Choroid plexus epithelial cell (primary cell): Measurements from ENCODE around the gene SNX25.
A peak's percentile ranks its signal among the peaks of the same experiment; 100 is the strongest.
"Not testable (repeated sequence)": the region's sequence is repeated elsewhere in the genome, so short reads cannot be mapped to it uniquely, and the experiment has no call there.

Source experiments
- DNase-seq: peaks from one replicate; pipeline ENCODE4 v3.0.0-alpha.2; 2010; ENCODE audit warnings: low read depth
- H3K4me3 ChIP-seq: 2 replicates; pipeline ENCODE4 v1.5.1; 2011; ENCODE audit warnings: low read depth, mild to moderate bottlenecking, control low read depth, low read length, moderate library complexity
- TF ChIP-seq, protein P1 (sequence below): conservative IDR thresholded peaks from 2 replicates; pipeline ENCODE4 v1.5.1; 2011; ENCODE audit warnings: low read depth, mild to moderate bottlenecking, control low read depth, inconsistent platforms, low read length, moderate library complexity

SNX25 gene

DNA sequence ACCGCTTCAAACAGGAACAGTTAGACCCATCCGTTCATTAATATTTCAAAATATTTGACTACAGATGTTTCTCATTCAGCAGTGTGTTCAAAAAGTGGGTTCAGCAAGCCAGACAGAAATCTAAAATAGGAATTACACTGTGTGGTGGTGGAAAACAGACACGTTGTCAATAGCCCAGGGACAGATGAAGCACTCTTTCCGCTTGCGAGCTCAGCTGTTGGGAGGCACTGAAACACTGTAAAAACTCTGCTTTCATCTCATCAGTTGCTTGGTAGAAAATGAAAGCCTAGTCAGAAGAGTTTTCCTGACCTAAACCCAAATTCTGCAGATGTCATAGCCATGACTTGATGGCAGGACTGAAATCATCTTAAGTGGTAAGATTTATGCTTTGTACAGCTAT lies 147.8 kb downstream of the SNX25 start:
- H3K4me3 ChIP-seq, result no peak overlapping the region
- TF ChIP-seq, protein P1, sequence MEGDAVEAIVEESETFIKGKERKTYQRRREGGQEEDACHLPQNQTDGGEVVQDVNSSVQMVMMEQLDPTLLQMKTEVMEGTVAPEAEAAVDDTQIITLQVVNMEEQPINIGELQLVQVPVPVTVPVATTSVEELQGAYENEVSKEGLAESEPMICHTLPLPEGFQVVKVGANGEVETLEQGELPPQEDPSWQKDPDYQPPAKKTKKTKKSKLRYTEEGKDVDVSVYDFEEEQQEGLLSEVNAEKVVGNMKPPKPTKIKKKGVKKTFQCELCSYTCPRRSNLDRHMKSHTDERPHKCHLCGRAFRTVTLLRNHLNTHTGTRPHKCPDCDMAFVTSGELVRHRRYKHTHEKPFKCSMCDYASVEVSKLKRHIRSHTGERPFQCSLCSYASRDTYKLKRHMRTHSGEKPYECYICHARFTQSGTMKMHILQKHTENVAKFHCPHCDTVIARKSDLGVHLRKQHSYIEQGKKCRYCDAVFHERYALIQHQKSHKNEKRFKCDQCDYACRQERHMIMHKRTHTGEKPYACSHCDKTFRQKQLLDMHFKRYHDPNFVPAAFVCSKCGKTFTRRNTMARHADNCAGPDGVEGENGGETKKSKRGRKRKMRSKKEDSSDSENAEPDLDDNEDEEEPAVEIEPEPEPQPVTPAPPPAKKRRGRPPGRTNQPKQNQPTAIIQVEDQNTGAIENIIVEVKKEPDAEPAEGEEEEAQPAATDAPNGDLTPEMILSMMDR, result no peak
- peak; percentile 16 for DNase-seq

GRCh38 chr4:185357733-185358440 lies 148.5 kb downstream of the SNX25 start:
- DNase-seq, result no peak
- H3K4me3 ChIP-seq, result no peak overlapping the region
- TF ChIP-seq, protein P1, result no peak

- peak; percentile 85 for DNase-seq
- H3K4me3 ChIP-seq, result no peak overlapping the region
- TF ChIP-seq, protein P1, result no peak
These were observed 149.1 kb downstream of the SNX25 start for GRCh38 chr4:185358514-185358913.

- H3K4me3 ChIP-seq, result no peak overlapping the region
- peak; percentile 95 for DNase-seq
- TF ChIP-seq, protein P1, result no peak
These were observed 149.6 kb downstream of the SNX25 start for GRCh38 chr4:185358959-185359358.

GRCh38 chr4:185359767-185360446 lies 150.5 kb downstream of the SNX25 start:
- no peak overlapping the region for H3K4me3 ChIP-seq
- TF ChIP-seq, protein P1, result no peak

GRCh38 chr4:185361872-185362271 lies 152.5 kb downstream of the SNX25 start:
- no peak for DNase-seq
- no peak overlapping the region for H3K4me3 ChIP-seq
- TF ChIP-seq, protein P1, result no peak

More at GRCh38 chr4:185359767-185360446, 150.5 kb downstream of the SNX25 start:
- peak; percentile 92 for DNase-seq

DNA sequence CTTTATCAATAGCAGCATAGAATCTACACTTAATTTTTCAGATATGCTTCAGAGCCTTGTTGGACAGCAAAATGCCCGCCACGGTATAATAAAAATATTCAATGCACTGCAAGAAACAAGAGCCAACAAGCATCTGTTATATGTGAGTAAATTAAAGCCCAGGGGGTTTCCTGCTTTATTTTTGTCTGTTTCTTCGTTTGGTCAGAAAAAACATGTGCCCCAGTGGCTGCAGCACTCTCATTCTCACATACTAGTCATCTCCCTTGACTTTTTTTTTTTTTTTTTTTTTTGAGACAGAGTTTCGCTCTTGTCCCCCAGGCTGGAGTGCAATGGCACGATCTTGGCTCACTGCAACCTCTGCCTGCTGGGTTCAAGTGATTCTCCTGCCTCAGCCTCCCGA lies 153.2 kb downstream of the SNX25 start:
- DNase-seq, result peak; percentile 50
- H3K4me3 ChIP-seq, result not testable (repeated sequence)
